ENCODE measurements around the gene TRMU. TPM values are rescaled to one million over a fixed set of nuclear protein-coding genes. Genes with fewer than 3 reads are reported as not detected.

TRMU gene
- total and polyA plus RNA-seq, 2 of the 8 experiments (the other 6 are each of a cell fraction or from before 2014, with no cell fraction given): 43.4 to 70.6 TPM

- CTCF ChIA-PET (ENCODE audit: partially characterized antibody): interaction anchor here (1.3 kb wide), 1 partner anchor 170 kb away, joined by 4 read pairs; no protein-coding TSS in a partner anchor
- H3K27me3 ChIP-seq (replicated peaks in 1 of 4; ENCODE audit: control insufficient read depth in 3 of 4, extremely low read depth in 1 of 4, insufficient read depth in 3 of 4, low read length in 3 of 4): no peaks in the 10 kb centered on the region
- H2BK15ac ChIP-seq (ENCODE audit: low read length): 0 out of 2 replicates have a peak overlapping the region, but pooled peaks have one; percentile 29
Observed at GRCh38 chr22:46373159-46373558, 37.6 kb downstream of the TRMU start.

More at GRCh38 chr22:46373159-46373558, 37.6 kb downstream of the TRMU start:
- Histone ChIP-seq H3K23me2 (ENCODE audit: low read depth, low read length) (peaks cover 9% of the 10 kb centered on the region; the same call in 1 of the 2 replicates), H3K9me3 (ENCODE audit: insufficient read depth in 2 of 2, low read depth in 1 of 2, low read length in 1 of 2) (no peaks in the 10 kb centered on the region), H2AFZ (ENCODE audit: low read length) (no peak overlapping the region), H3K56ac (replicated peaks; ENCODE audit: insufficient read length, low read depth, low read length) (no peak overlapping the region), H2BK120ac (replicated peaks; ENCODE audit: low read depth, low read length) (no peak overlapping the region), H2BK20ac (ENCODE audit: low read length) (0 out of 2 replicates have a peak overlapping the region, but pooled peaks have one; percentile 18), H3K27ac (ENCODE audit: low read depth, low read length) (no peak overlapping the region), H3K23ac (ENCODE audit: insufficient read length) (no peak overlapping the region), H3K4me2 (ENCODE audit: insufficient read depth in 1 of 2, low read depth in 2 of 2, low read length in 2 of 2) (no peak overlapping the region), H3K4me3 (ENCODE audit: extremely low read depth in 1 of 4, insufficient read depth in 2 of 4, low read depth in 3 of 4, low read length in 4 of 4) (no peak overlapping the region), H2BK5ac (ENCODE audit: low read depth, low read length) (no peak overlapping the region), H2AK5ac (ENCODE audit: low read depth, low read length) (no peak overlapping the region), H4K91ac (replicated peaks; ENCODE audit: insufficient read length, low read length) (no peak overlapping the region), H2BK12ac (ENCODE audit: low read depth, low read length) (no peak overlapping the region), H3K18ac (ENCODE audit: extremely low read depth, low read length) (no peak overlapping the region), H3K4me1 (replicated peaks in 1 of 4; ENCODE audit: control insufficient read depth in 3 of 4, insufficient read depth in 4 of 4, low read length in 3 of 4) (peaks cover 0 to 15% (median 14%) of the 10 kb centered on the region in 4 experiments; a peak in 6 of 7 replicates), H4K20me1 (replicated peaks in 1 of 2; ENCODE audit: control insufficient read depth in 1 of 2, insufficient read depth in 2 of 2, low read length in 2 of 2) (peaks cover 0 to 11% of the 10 kb centered on the region in 2 experiments), H3K9ac (replicated peaks in 1 of 4; ENCODE audit: extremely low read depth in 1 of 4, low read depth in 3 of 4, low read length in 3 of 4) (no peak overlapping the region; a peak in 1 of 7 replicates), H3K79me2 (ENCODE audit: control insufficient read depth in 1 of 2, insufficient read depth in 2 of 2, low read length in 2 of 2) (no peaks in the 10 kb centered on the region), H4K5ac (ENCODE audit: insufficient read length, low read depth, low read length) (no peak overlapping the region), H3K4ac (replicated peaks; ENCODE audit: insufficient read length, low read depth, low read length) (no peak overlapping the region), H3K79me1 (ENCODE audit: low read depth, low read length) (no peaks in the 10 kb centered on the region; the same call in 1 of the 2 replicates), H3K36me3 (ENCODE audit: control insufficient read depth in 2 of 4, insufficient read depth in 4 of 4, low read length in 3 of 4) (peaks cover 0 to 6% (median 1%) of the 10 kb centered on the region in 4 experiments; a peak in 4 of 8 replicates), H4K8ac (ENCODE audit: extremely low read depth, insufficient read depth, low read length) (no peak overlapping the region), H3K14ac (ENCODE audit: insufficient read length) (no peak overlapping the region)
- FAIRE-seq (no peak), DNase-seq (ENCODE audit: low read depth in 1 of 2, low spot score in 2 of 2) (no peak)
- TF ChIP-seq CHD2 (IDR thresholded peaks at IDR 0.05; ENCODE audit: low read length): no peak
- TF ChIP-seq JUN (IDR thresholded peaks at IDR 0.05; ENCODE audit: low read depth, low read length): no peak
- WGBS, 2 experiments (ENCODE audit: extremely low coverage in 1 of 2, insufficient coverage in 1 of 2, insufficient read length in 1 of 2, insufficient replicate concordance in 2 of 2, low coverage in 1 of 2, low lambda C conversion rate in 2 of 2, missing lambda C conversion rate in 1 of 2): 89% methylated on average over 7 of the region's 8 CpGs; no CpG with 5 or more reads in 1 of the 2 experiments
- POLR2A ChIA-PET (ENCODE audit: partially characterized antibody): interaction anchor here (1.1 kb wide), 2 partner anchors 14 to 175 kb away, joined by 3 to 4 read pairs; no protein-coding TSS in a partner anchor
